ENCODE results near the gene TBL1X.

Gene TBL1X

DNA sequence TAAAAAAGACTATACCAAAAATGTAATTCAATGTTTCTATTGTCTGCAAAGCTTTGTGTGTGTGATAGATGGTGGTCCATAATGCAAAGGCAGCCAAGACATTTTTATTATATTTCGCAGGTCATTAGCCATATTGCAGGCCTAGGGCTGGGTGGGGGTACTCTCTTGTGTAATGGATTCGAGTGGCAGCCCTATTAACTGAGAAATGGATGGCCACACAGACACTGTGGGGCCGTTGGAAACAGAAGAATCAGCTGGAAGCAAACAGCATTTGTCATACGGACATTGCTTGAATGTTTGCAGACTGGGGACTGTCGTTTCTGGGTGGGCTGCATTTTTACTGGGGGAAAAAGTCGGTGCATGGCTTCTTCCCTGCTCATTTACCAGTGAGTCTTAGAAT, 199.4 kb downstream of the TBL1X start:
- TF ChIP-seq, protein P1, sequence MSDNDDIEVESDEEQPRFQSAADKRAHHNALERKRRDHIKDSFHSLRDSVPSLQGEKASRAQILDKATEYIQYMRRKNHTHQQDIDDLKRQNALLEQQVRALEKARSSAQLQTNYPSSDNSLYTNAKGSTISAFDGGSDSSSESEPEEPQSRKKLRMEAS (IDR thresholded peaks at IDR 0.05; ENCODE audit: low read depth, low read length) = no peak
- TF ChIP-seq POLR2A (IDR thresholded peaks at IDR 0.05; ENCODE audit: extremely low read depth, insufficient read length) = no peak
- TF ChIP-seq, protein P2, sequence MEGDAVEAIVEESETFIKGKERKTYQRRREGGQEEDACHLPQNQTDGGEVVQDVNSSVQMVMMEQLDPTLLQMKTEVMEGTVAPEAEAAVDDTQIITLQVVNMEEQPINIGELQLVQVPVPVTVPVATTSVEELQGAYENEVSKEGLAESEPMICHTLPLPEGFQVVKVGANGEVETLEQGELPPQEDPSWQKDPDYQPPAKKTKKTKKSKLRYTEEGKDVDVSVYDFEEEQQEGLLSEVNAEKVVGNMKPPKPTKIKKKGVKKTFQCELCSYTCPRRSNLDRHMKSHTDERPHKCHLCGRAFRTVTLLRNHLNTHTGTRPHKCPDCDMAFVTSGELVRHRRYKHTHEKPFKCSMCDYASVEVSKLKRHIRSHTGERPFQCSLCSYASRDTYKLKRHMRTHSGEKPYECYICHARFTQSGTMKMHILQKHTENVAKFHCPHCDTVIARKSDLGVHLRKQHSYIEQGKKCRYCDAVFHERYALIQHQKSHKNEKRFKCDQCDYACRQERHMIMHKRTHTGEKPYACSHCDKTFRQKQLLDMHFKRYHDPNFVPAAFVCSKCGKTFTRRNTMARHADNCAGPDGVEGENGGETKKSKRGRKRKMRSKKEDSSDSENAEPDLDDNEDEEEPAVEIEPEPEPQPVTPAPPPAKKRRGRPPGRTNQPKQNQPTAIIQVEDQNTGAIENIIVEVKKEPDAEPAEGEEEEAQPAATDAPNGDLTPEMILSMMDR (IDR thresholded peaks at IDR 0.05; ENCODE audit: low read depth, low read length) = no peak
- TF ChIP-seq MYC (IDR thresholded peaks at IDR 0.05; ENCODE audit: low read depth, low read length) = no peak
- H3K4me3 ChIP-seq (ENCODE audit: low read depth, low read length) = no peak overlapping the region
- no peak for DNase-seq (ENCODE audit: low read depth)

DNA sequence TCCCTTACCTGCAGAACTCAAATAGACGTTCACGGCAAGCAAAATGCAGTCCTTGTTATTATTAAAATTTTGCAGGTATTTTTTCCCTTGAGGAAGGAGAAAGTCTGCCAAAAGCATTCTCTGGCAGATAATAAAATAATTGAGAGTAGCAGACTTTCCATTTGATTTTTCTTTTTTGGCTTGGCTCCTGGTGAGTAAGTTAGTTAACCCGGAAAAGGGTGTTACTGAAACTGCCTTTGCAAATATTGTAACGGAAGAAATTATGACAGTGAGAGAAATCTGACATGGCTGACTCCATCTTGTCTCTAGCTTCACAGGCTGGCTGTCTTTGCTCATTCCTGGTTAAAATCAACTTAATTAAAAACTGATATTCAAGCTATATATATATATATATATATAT, 200.3 kb downstream of the TBL1X start:
- no peak overlapping the region for H3K4me3 ChIP-seq (ENCODE audit: low read depth, low read length)
- DNase-seq (ENCODE audit: low read depth) = no peak
- no peak for TF ChIP-seq MYC (IDR thresholded peaks at IDR 0.05; ENCODE audit: low read depth, low read length)
- TF ChIP-seq, protein P2 (IDR thresholded peaks at IDR 0.05; ENCODE audit: low read depth, low read length) = no peak
- TF ChIP-seq, protein P1 (IDR thresholded peaks at IDR 0.05; ENCODE audit: low read depth, low read length) = no peak

DNA sequence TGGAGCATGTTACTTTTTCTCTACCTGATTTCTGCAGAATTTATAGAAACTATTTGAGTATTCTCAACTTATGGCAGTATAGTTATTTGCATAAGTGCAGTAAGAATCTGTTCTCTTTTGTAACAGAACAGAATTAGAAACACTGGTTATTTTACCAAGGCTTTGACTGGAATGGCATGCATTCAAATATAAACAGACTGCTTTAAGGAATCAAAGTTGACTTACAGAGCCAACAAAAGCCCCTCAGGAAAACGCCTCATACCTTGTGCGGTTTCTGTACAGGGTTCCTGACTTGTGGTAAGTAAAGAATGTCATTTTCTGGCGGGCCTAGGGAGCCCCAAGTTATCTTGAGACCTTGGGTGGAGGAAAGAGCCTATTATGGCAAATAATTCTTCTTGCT, 203.7 kb downstream of the TBL1X start:
- no peak overlapping the region for H3K4me3 ChIP-seq (ENCODE audit: low read depth, low read length)
- DNase-seq (ENCODE audit: low read depth) = no peak
- no peak for TF ChIP-seq MYC (IDR thresholded peaks at IDR 0.05; ENCODE audit: low read depth, low read length)
- TF ChIP-seq, protein P2 (IDR thresholded peaks at IDR 0.05; ENCODE audit: low read depth, low read length) = no peak
- TF ChIP-seq, protein P1 (IDR thresholded peaks at IDR 0.05; ENCODE audit: low read depth, low read length) = no peak
- TF ChIP-seq POLR2A (IDR thresholded peaks at IDR 0.05; ENCODE audit: extremely low read depth, insufficient read length) = no peak

DNA sequence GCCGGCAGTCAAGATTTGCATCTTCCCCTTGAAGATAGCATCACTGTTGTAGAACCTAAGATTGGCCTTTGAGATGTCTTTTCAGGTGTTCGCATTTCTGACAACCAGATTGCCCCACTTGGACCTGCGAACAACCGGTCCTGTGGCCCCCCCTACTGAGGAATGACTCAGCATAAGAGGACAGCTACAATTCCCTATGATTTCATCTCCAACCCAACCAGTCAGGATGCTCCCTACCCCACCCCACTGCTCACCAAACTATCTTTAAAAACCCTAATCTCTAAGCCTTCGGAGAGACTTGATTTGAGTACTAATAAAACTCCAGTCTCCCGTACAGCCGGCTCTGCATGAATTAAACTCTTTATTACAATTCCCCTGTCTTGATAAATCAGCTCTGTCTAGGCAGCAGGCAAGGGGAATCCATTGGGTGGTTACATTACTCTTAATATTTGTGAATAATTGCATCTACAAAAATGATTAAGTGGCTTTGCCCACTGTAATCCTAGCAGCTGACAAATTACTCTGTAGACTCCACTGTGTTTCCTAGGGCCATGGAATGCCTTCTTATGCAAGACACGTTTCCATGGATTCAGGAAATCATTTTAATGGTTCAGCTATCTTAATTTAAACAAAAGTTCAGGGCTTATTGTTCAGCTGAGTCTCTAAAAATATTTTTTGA, 205.4 kb downstream of the TBL1X start:
- TF ChIP-seq POLR2A (IDR thresholded peaks at IDR 0.05; ENCODE audit: extremely low read depth, insufficient read length) = no peak
- TF ChIP-seq MYC (IDR thresholded peaks at IDR 0.05; ENCODE audit: low read depth, low read length) = no peak
- TF ChIP-seq, protein P1 (IDR thresholded peaks at IDR 0.05; ENCODE audit: low read depth, low read length) = no peak
- TF ChIP-seq, protein P2 (IDR thresholded peaks at IDR 0.05; ENCODE audit: low read depth, low read length) = no peak
- DNase-seq (ENCODE audit: low read depth) = no peak
- H3K4me3 ChIP-seq (ENCODE audit: low read depth, low read length) = no peak overlapping the region

DNA sequence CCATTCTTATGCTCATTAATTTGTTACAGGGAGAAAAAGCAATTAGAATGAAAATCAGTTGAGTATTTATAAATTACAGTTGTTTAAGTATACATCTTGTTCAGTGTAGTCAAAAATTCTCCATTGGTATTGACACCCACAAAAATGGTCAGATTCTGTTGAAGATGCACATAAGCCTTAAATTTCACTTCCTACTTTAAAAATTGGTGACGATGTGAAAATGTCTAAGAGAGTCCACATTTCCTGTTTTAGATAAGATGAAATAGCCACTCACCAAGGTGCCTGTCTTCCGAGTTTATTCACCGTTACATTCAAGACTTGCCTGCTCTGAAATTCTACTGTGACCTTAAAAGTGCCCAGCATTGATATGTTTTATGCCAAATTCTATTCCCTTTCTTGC, 207.1 kb downstream of the TBL1X start:
- no peak for DNase-seq (ENCODE audit: low read depth)
- H3K4me3 ChIP-seq (ENCODE audit: low read depth, low read length) = no peak overlapping the region
- TF ChIP-seq, protein P2 (IDR thresholded peaks at IDR 0.05; ENCODE audit: low read depth, low read length) = no peak

DNA sequence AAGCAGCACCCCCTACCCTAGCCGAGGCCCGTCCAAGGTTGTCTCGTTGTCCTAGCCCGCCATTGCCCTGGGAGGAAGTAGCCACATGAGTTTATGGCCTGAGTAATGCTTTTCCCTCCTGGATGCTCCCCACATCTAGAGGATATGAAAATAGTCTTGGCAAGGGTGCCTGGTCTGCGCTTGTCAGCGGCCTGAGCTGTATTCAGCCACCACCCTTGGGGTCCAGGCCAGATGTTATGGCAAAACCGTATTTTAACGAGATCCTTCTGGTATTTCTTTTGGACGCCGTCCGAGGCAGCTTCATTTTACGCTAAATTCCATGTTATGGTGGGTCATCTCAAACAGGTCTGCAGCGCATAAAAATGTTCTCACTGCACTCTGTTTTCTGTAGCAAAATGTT, 211.4 kb downstream of the TBL1X start:
- no peak for TF ChIP-seq MYC (IDR thresholded peaks at IDR 0.05; ENCODE audit: low read depth, low read length)
- TF ChIP-seq, protein P2 (IDR thresholded peaks at IDR 0.05; ENCODE audit: low read depth, low read length) = no peak
- TF ChIP-seq, protein P1 (IDR thresholded peaks at IDR 0.05; ENCODE audit: low read depth, low read length) = no peak
- TF ChIP-seq POLR2A (IDR thresholded peaks at IDR 0.05; ENCODE audit: extremely low read depth, insufficient read length) = no peak
- no peak for DNase-seq (ENCODE audit: low read depth)
- no peak overlapping the region for H3K4me3 ChIP-seq (ENCODE audit: low read depth, low read length)

Data from NB4 (cell line).